Left ventricle myocardium inferior (tissue), 1 donor: ENCODE measurements around the gene FBXO3. TPM values are rescaled to one million over a fixed set of nuclear protein-coding genes. Genes with fewer than 3 reads are reported as not detected.
A peak's percentile ranks its signal among the peaks of the same experiment; 100 is the strongest.
"Not testable (repeated sequence)": the region's sequence is repeated elsewhere in the genome, so short reads cannot be mapped to it uniquely, and the experiment has no call there.

Experiments used
- DNase-seq: peaks from one replicate; pipeline ENCODE4 v3.0.0-alpha.2; 2020
- H3K27ac ChIP-seq: fragments of 200-600 bp; replicated peaks from 2 replicates; pipeline ENCODE4 v1.8.0; 2021
- H3K27me3 ChIP-seq: fragments of 200-600 bp; 2 replicates; pipeline ENCODE4 v1.8.0; 2021; ENCODE audit warnings: low read depth
- H3K36me3 ChIP-seq: fragments of 200-600 bp; 2 replicates; pipeline ENCODE4 v1.8.0; 2021
- H3K4me1 ChIP-seq: fragments of 200-600 bp; 2 replicates; pipeline ENCODE4 v1.8.0; 2021
- H3K4me3 ChIP-seq: fragments of 200-600 bp; 2 replicates; pipeline ENCODE4 v1.8.0; 2021; ENCODE audit warnings: mild to moderate bottlenecking, moderate library complexity
- H3K9me3 ChIP-seq: fragments of 200-600 bp; replicated peaks from 2 replicates; pipeline ENCODE4 v1.8.0; 2021
- intact Hi-C: fragments of 100-400 bp; cut with micrococcal nuclease; formaldehyde crosslinking; loops from one replicate; pipeline ENCODE4 v1.11.0; 2022
- total RNA-seq: library from RNA; stranded (reverse); fragmentation: NEBNext Ultra II Directional; extraction: Animal tissue kit (Norgen Biotek cat#: 25700); gene quantifications from one replicate; pipeline ENCODE4 v1.2.1, GENCODE V29; 2021
- TF ChIP-seq, protein P1 (sequence below): fragments of 200-600 bp; IDR thresholded peaks from 2 replicates; pipeline ENCODE4 v1.8.0; 2021; ENCODE audit warnings: antibody characterized with exemption, mild to moderate bottlenecking, borderline replicate concordance
- donor health status: DM: no; HTN: yes; CAD: no; lungs with severe emphysema.

FBXO3 gene
- total RNA-seq, 1 donor from 2014 or later, result 49.8 TPM

DNA sequence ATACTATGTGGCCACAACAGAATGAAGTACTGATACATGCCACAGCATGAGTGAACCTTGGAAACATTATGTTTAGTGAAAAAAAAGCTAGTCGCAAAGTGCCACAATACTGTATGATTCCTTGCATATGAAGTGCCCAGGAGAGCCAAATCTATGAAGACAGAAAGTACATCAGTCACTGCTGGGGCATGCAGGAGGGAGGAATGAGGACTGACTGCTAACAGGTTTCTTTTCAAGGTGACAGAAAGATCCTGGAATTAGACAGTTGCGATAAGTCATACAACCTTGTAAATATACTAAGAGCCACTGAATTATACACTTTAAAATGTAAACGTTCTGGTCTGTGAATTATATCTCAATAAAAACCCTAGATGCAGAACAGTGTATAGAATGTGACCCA lies 61.9 kb downstream of the FBXO3 start:
- Histone ChIP-seq H3K9me3 (no peaks in the 10 kb centered on the region), H3K4me1 (peaks cover 88% of the 10 kb centered on the region), H3K4me3 (no peak overlapping the region), H3K36me3 (peaks cover 88% of the 10 kb centered on the region), H3K27me3 (no peaks in the 10 kb centered on the region), H3K27ac (peak overlapping the region; percentile 82)
- TF ChIP-seq, protein P1, sequence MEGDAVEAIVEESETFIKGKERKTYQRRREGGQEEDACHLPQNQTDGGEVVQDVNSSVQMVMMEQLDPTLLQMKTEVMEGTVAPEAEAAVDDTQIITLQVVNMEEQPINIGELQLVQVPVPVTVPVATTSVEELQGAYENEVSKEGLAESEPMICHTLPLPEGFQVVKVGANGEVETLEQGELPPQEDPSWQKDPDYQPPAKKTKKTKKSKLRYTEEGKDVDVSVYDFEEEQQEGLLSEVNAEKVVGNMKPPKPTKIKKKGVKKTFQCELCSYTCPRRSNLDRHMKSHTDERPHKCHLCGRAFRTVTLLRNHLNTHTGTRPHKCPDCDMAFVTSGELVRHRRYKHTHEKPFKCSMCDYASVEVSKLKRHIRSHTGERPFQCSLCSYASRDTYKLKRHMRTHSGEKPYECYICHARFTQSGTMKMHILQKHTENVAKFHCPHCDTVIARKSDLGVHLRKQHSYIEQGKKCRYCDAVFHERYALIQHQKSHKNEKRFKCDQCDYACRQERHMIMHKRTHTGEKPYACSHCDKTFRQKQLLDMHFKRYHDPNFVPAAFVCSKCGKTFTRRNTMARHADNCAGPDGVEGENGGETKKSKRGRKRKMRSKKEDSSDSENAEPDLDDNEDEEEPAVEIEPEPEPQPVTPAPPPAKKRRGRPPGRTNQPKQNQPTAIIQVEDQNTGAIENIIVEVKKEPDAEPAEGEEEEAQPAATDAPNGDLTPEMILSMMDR, result no peak
- DNase-seq, result no peak
- intact Hi-C loops, result no loop called here

DNA sequence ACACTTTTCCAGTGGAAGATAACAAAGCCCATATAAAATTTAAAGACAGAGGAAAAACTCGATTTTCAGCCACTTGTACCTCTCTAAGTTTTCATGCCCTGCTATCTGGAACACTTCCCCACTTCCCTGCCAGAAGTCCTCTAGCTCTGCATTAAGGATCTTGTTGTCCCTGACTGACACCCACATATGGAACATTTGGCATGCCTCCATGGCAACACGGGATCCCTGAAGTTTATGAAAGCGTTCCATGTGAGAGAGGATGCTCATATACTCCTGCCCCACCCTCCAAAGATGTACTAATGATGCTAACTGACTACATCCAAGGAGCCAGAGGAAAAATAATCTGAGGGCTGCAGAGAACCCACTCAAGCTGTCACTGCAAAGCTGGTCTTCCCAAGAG lies 64.9 kb downstream of the FBXO3 start:
- peak overlapping the region; percentile 89 for H3K27ac ChIP-seq
- peaks cover 88% of the 10 kb centered on the region for H3K4me1 ChIP-seq
- H3K36me3 ChIP-seq, result peaks cover 72% of the 10 kb centered on the region
- H3K27me3 ChIP-seq, result no peaks in the 10 kb centered on the region
- intact Hi-C loops, result no loop called here
- no peak overlapping the region for H3K4me3 ChIP-seq
- TF ChIP-seq, protein P1, result no peak
- no peak for DNase-seq
- no peaks in the 10 kb centered on the region for H3K9me3 ChIP-seq

DNA sequence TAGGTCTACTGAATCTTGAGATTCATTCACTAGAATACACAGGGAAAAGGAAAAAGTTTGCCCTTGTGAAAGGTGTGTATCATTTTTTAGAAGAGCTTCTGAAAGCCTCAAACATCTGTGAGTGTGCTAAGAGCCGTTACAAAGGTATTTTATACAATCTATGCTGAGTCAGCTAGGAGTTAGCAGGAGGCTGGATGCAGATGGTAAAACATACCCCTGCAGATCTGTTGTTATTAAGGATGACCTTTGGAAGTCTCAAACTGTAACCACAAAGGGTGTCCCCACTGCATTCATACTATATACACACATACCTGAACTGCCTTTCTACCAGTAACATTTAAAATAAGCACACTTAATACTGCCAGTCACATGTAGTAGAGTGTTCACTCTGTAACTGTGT lies 65.3 kb downstream of the FBXO3 start:
- H3K4me3 ChIP-seq, result no peak overlapping the region
- H3K4me1 ChIP-seq, result peaks cover 88% of the 10 kb centered on the region
- H3K36me3 ChIP-seq, result peaks cover 67% of the 10 kb centered on the region
- no peaks in the 10 kb centered on the region for H3K9me3 ChIP-seq
- no peak for DNase-seq
- TF ChIP-seq, protein P1, result no peak
- no peaks in the 10 kb centered on the region for H3K27me3 ChIP-seq
- intact Hi-C loops, result no loop called here
- peak overlapping the region; percentile 89 for H3K27ac ChIP-seq

DNA sequence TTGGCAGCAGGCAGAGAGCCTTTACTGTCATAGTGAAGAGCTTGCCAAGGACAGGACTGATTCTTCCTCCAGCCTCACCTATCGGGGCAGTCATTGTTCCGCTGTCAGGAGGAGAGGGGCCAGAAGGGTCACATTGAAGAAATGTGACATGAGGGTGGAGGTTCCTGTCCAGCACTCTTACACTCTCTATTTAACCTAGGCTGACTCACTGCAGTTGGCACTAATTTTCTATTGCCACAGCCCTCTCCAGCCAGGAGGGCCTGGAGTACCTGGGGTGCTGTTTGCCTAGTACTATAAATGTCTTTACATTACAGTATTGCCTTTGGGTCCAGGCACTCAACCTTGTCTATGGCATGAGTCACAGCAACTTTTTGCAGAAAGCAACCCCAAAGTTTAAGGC lies 66.5 kb downstream of the FBXO3 start:
- Histone ChIP-seq H3K27ac (peak overlapping the region; percentile 89), H3K36me3 (peaks cover 57% of the 10 kb centered on the region), H3K4me1 (peaks cover 88% of the 10 kb centered on the region)
- H3K27me3 ChIP-seq, intact Hi-C loops, H3K9me3 ChIP-seq, DNase-seq, H3K4me3 ChIP-seq: not testable (repeated sequence)

DNA sequence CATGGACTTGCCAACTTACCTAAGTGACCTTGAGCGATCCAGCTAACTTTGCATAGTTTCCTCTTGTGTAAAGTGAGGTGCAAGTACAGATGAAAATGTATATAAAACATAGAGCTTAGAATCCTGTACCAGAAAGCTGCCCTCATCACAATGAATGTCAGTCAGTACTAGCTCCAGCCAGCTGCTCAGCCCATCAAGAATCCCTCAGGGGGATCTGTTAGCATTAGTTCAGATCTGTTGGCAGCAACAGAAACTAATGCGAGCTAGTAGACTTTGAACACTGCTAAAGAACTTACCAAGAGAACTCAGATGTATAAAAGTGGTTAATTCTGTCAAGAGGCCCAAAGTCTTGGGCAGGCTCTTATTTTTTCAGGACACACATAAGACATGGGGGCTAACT lies 67.4 kb downstream of the FBXO3 start:
- Histone ChIP-seq H3K4me3 (no peak overlapping the region), H3K9me3 (no peaks in the 10 kb centered on the region), H3K36me3 (peaks cover 49% of the 10 kb centered on the region), H3K27ac (peak overlapping the region; percentile 89), H3K4me1 (peaks cover 88% of the 10 kb centered on the region), H3K27me3 (no peaks in the 10 kb centered on the region)
- DNase-seq, result no peak
- intact Hi-C loops, result no loop called here
- TF ChIP-seq, protein P1, result no peak

DNA sequence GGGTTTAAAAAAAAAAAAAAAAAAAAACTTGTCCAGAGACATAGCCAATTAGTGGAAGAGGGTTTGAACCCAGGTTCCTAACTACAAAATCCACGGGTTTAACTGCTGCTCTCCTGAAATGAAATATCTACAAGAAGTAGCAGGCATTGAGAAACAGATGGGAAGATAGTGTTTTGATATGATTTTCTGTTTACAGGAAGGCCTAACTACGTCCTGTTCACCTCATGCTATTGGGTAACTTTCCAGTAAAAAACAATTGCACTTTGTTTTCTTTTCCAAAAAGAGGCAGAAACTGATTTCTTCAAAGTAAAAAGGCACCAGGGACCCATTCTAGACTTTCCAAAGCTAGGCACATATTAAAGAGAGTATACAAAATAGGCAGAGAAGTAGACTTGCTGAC lies 67.8 kb downstream of the FBXO3 start:
- H3K27me3 ChIP-seq, result no peaks in the 10 kb centered on the region
- no peak for DNase-seq
- H3K4me1 ChIP-seq, result peaks cover 93% of the 10 kb centered on the region
- H3K36me3 ChIP-seq, result peaks cover 46% of the 10 kb centered on the region
- H3K4me3 ChIP-seq, result no peak overlapping the region
- intact Hi-C loops, result no loop called here
- peak overlapping the region; percentile 89 for H3K27ac ChIP-seq
- no peaks in the 10 kb centered on the region for H3K9me3 ChIP-seq
- TF ChIP-seq, protein P1, result no peak
